ENCODE measurements around the gene LPIN2.

Gene LPIN2

DNA sequence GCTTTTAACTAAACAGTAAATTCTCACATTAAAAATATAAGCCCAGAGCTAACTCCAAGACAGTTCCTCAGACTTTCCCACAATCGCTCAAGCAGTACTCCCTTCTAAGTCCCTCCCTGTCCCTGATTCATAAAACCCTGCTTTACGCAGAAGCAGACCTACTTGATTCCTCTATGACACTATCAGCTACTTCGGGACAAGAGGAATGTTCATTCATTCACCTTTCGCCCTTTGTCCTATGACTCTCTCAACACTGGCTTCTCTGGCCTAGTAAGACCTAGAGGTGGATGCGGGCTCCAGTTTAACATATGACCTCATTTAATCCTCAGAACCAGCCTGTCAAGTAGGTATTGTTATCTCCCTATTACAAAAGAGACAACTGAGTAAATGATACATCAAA is 10.2 kb downstream of the LPIN2 start:
- no peak for DNase-seq

GRCh38 chr18:2998644-2999043 is 14.3 kb downstream of the LPIN2 start:
- no peak for DNase-seq

- no peak for DNase-seq
Observed at GRCh38 chr18:2997846-2998564, 14.9 kb downstream of the LPIN2 start.

GRCh38 chr18:2997429-2997828 is 15.5 kb downstream of the LPIN2 start:
- DNase-seq, result no peak

DNA sequence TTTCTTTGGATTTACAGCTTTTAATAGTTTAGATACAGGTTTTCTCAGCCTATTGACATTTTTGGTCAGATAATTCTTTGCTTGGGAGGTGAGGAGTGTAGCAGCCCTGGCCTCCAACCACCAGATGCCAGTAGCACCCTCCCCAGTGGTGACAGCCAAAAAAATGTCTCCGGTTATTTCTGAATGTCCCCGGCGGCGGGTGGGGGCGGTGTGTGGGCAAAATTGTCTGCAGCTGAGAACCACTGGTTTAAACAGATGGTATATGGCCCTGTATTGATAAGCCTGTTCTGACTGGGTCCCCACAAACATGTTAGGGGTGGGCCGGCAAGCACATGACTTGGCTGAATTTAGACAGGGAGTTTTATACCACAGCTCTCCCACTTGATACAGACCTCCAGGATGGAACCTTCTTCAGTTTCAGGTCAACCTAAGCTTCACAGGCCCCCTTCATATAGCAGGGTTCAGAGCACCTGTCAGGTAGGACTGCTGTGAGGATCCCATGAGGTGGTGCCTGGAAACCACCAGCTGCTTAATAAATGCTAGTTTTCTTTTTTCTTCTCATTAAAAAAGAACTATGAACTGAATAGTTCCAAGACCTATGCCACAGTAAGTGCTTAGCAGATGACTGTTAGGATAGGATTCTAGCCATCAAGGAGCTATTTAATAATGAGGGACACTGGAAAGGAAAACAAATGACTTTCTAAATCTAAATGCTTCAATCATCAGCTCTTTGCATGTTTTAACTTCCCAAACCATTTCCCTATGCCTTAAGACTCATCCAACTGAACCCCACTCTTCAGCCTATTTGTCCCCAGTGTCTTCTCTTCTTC is 18.1 kb downstream of the LPIN2 start:
- peak; percentile 86 for DNase-seq

- DNase-seq, result no peak
Observed at GRCh38 chr18:2994020-2994589, 18.8 kb downstream of the LPIN2 start.

DNA sequence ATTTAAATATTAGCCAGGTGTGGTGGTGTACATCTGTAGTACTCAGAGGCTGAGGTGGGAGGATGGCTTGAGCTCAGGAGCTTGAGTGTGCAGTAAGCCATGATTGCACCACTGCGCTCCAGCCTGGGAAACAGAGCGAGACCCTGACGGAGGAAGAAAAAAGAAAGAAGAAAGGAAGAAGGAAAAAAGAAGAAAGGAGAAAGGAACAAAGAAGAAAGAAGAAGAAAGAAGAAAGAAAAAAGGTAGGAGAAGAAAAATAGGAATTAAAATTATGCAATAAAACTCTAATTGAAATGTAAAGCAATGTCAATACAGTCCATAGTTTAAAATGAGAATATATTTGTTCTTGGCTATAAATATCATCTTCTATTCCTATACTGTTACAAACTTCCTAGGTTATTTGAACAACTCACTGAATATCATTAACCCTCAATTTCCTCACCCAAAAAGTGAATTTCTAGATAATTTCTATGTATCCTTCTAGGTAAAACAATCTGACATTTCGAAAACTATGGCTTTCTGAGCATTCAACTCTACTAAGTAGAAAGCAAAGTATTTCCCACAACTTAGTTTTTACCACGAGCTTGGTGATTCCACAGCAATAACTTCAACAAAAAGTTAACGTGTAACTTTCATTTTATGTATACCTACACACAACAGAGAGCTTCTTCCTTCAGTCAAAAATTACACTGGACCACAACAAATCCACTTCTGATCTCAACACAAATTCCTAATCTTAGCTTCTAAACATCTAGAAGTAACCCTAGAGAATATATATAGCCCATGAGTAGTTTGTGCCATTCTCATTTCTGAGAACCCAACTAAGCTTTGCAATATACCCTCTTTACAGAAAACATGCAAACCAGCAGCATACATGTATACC is 19.7 kb downstream of the LPIN2 start:
- no peak for DNase-seq

DNA sequence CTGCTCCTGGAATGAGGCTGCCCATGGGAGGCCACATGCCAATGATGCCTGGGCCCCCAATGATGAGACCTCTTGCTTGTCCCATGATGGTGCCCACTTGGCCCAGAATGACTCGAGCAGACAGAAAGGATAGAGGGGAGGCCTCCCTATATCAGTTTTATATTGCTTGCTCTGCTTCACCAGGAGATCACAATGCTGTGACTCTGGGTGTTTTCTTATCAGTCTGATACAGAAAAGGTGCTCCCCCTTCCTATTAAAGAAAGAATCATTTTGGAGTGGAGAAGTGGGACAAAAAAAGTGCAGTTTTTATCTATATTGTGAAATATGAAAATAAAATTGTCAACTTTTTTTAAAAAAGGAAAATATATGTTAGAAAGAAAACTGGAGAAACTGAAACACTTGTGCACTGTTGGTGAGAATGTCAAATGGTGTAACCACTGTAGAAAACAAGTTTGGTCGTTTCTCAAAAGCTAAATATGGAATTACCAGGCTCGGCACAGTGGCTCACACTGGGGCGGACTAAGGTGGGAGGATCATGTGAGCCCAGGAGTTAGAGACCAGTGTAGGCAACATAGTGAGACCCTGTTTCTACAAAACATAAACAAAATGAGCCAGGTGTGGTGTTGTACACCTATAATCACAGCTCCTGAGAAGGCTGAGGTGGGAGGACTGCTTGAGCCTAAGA is 21.8 kb downstream of the LPIN2 start:
- no peak for DNase-seq

GRCh38 chr18:2987876-2988790 is 24.8 kb downstream of the LPIN2 start:
- no peak for DNase-seq

- DNase-seq, result no peak
Observed at GRCh38 chr18:2986150-2986865, 26.6 kb downstream of the LPIN2 start.

- peak; percentile 79 for DNase-seq
Observed at GRCh38 chr18:2985628-2986027, 27.3 kb downstream of the LPIN2 start.

GRCh38 chr18:2984703-2985261 is 28.2 kb downstream of the LPIN2 start:
- DNase-seq, result no peak

DNA sequence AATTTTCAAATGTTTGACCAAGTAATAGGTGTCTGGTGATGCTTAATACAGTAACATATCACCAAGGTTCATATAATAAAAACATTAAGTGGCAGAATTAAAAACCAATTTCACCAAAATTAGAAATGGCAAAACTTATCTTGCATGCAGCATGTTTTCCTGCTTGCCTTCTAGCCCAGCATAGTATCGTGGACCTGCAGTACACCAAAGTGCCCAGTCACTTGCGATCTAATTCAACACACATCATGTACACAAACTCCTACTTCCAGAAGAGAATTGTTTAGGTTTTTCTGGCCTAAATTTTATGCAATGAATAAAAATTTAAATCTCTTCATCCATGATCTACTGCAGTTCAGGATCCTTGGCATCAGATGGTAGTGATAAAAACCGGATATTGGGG is 28.9 kb downstream of the LPIN2 start:
- no peak for DNase-seq

GRCh38 chr18:2983296-2983695 is 29.6 kb downstream of the LPIN2 start:
- DNase-seq, result no peak

GRCh38 chr18:2982452-2983269 is 30.3 kb downstream of the LPIN2 start:
- DNase-seq, result peak; percentile 66

DNA sequence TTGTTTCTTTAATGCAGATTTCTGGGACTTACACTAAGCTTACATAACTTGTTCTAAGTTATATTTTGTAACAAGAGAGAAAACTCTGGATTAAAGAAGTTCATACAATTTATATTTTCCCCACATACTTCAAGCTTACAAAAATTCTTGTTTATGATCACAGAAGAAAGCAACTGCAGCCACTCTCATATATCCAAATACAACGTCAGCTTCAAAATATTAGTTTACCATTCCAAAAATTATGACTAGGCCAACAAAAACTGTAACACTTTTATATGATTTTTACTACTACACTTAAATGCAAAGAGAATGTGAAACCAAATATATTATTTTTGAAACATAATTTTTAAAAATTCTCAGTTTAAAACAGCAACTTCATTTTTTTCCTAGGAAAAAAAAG is 30.9 kb downstream of the LPIN2 start:
- no peak for DNase-seq

GRCh38 chr18:2981212-2981728 is 31.7 kb downstream of the LPIN2 start:
- peak; percentile 71 for DNase-seq

DNA sequence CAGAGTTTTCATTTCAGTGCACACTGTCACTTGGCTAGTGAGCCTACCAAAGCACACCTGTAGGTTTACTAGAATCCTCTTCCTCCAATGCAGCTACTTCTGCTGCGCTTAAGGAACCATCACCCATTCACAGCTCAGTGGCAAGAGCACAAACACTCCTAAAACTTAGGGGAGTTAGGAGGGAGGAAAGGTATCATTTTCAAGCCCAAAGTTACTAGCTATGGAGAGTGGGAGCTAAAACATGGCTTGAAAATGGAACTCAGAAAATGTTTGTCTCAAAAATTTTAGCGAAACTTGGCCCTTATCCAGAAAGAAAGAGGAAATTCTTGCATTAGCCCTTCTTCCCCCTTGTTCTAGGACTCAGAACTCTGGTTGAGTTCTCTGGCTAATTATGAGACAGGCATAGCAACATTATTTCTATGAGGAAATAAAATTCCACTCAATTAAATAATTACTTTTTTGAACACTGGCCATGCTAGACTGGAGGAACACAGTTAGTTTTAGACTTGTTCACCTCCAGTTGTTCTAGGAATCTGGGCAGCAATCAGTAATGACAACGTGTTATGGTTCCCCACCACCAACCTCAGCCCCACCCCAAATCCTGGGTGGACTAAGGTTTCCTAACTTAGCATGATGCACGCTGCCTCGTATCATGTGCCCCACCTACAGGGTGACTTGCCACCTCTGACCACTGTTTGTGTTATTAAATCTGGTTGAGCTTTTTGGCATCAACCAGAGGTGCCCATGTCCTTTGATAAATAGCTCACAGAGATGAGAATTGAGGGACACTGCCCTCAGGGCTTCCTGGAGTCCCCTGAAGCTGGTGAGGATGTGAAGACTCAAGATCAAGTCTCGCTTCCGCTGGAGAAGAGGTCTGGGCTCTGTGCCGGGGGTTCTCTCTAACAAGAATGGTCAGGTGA is 32.8 kb downstream of the LPIN2 start:
- DNase-seq, result peak; percentile 58
